HG03045 (cell line): ENCODE measurements around the gene SERPIND1.
"Not testable (repeated sequence)": the region's sequence is repeated elsewhere in the genome, so short reads cannot be mapped to it uniquely, and the experiment has no call there.

Experiments
- ATAC-seq: cut with Tn5 transposase; IDR thresholded peaks from one replicate; pipeline ENCODE4 v1.9.1; 2021; ENCODE audit warnings: mild to moderate bottlenecking, moderate library complexity; ENCODE audit not compliant: unreplicated experiment

SERPIND1 gene

GRCh38 chr22:20811171-20811570, 37.3 kb downstream of the SERPIND1 start:
- no peak for ATAC-seq

GRCh38 chr22:20811971-20812660, 38.2 kb downstream of the SERPIND1 start:
- no peak for ATAC-seq

DNA sequence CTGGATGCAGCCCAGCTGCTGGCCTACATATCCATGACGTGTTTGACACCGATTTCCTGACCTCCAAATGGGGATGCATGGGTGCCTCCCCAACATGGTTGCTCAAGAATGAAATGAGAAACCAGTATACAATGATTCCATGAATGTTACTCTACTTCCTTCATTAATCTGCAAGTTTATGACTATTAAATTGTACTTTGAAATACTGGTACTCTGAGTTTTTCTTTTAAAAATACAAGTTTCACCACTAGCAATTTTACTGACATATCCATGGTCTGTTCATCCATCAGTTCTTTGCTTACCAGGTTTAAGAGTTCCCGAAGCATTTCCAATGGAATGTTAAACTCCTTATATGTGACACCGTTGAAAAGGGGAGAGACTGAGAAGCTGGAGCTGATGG, 39.1 kb downstream of the SERPIND1 start:
- no peak for ATAC-seq

DNA sequence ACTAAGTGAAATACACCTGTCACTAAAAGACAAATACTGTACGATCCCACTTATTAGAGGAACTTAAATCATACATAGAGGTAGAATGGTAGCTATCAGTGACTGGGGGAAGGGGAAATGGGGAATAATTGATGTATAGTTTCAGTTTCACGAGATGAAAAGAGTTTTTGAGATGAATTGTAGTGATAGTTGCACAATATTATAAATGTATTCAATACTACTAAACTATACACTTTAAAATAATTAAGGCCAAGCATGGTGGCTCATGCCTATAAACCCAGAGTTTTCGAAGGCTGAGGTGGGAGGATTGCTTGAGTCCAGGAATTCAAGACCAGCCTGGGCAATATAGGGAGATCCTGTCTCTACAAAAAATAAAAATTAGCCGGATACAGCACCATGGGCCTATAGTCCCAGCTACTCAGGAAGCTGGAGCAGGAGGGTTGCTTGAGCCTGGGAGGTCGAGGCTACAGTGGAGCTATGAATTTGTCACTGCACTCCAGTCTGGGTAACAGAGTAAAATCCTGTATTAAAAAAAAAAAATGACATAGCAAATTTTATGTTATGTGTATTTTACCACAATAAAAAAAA, 40.4 kb downstream of the SERPIND1 start:
- ATAC-seq: no peak

- ATAC-seq: no peak
These were observed 41.7 kb downstream of the SERPIND1 start for GRCh38 chr22:20815477-20816050.

GRCh38 chr22:20816559-20816958, 42.6 kb downstream of the SERPIND1 start:
- ATAC-seq: no peak

DNA sequence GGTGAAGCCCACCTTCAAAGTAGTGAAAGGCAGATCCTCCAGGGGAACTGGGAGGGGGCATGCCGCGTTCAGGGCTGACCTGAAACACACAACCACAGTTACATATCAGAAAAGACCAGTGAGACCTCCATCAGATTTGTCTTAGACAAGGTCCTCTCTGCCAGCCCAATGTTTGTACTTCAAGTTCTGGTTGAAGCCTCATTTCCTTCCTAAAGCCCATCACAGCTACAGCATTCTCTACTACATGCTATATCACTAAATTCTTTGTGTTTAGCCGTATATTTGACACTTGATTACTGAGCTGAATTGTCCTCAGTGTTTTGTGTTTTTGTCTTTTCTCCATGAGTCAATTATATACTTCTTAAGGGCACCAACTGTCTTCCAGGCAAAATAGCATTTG, 44.6 kb downstream of the SERPIND1 start:
- no peak for ATAC-seq

- ATAC-seq: no peak
These were observed 45.6 kb downstream of the SERPIND1 start for GRCh38 chr22:20819471-20819870.

GRCh38 chr22:20821717-20822239, 47.9 kb downstream of the SERPIND1 start:
- ATAC-seq: not testable (repeated sequence)

DNA sequence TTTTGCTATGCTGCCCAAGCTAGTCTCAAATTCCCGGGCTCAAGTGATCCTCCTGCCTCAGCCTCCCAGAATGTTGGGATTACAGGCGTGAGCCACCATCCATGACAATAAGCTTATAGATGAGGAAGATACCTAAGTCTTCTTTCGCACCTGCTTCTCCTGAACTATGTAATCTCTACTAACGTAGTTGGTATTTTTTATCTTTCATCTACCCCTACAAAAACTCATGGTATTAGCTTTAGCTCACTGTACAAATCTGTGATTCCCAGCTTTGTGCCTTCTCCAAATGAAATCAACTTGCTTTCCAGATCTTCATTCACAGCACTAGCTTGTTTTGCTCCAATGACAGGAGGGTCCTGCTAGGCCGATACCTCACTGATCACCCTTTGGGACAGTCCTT, 48.3 kb downstream of the SERPIND1 start:
- no peak for ATAC-seq

GRCh38 chr22:20823264-20823663, 49.4 kb downstream of the SERPIND1 start:
- ATAC-seq: no peak

GRCh38 chr22:20825216-20825615, 51.3 kb downstream of the SERPIND1 start:
- not testable (repeated sequence) for ATAC-seq

DNA sequence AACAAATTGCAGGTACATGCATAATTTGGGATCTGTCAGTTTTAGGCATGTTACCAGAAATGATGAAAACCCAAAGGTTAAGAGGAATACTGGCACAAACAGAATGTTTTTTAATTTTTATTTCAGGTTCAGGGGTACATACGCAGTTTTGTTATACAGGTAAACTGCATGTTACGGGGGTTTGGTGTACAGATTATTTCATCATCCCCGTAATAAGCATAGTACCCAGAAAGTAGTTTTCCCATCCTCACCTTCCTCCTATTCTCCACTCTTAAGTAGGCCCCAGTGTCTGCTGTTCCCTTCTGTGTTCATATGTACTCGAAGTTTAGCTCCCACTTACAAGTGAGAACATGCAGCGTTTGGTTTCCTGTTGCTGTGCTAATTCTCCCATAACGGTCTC, 51.7 kb downstream of the SERPIND1 start:
- no peak for ATAC-seq

- not testable (repeated sequence) for ATAC-seq
These were observed 52.6 kb downstream of the SERPIND1 start for GRCh38 chr22:20826373-20827152.

DNA sequence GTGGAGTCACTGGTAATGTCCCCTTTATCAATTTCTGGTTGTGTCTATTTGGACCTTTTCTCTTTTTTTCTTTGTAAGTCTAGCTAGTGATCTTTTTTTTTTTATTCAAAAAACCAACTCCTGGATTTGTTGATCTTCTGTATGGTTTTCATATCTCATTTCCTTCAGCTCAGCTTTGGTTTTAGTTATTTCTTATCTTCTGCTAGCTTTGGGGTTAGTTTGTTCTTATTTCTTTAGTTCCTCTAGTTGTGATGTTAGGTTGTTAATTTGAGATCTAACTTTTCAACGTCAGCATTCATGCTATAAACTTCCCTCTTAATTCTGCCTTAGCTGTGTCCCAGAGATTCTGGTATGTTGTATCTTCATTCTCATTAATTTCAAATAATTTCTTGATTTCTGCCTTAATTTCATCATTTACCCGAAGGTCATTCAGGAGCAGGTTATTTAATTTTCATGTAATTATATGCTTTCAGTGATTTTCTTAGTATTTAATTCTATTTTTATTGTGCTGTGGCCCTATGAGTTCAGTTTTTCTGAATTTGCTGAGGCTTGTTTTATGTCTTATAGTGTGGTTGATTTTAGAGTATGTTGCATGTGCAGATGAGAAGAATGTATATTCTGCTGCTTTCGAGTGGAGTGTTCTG, 55.7 kb downstream of the SERPIND1 start:
- no peak for ATAC-seq

DNA sequence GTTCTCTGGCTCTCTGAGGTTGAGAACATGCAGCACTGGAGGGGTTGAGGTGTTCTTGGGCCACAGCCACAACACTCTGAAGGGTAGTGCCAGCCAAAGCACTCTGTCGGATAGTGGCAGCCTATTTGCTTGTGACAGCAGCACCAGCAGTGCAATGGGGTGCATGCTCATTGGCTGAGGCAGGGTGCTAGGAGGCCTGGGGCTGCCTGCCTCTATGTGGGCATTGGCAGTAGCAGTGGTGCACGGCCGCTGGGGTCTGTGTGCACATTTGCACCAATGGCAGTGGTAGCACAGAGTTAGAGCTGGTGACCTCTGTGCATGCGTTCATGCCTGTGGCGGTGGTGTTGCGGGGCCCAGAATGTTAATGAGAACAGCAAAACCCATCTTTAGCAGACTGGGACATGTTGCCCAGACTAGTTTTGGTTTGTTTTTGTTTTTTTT, 59.3 kb downstream of the SERPIND1 start:
- no peak for ATAC-seq

DNA sequence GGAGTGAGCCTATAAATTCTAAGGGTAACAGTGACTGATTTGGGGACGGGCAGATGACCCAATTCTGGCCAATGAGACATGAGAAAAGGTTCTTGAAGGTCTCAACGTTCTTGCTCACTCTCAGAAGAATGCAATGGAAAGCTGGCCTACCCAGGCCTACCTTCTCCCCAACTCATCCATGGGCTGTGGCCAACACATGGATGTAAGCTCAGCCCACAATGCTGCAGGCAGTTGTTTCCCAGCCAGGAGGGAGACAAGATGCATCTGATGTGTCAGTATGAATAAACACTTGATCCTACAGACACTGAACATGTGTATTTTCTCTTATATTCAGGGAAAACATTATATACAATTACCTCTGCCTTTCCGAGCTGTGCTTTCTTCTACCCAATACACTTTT, 60.3 kb downstream of the SERPIND1 start:
- no peak for ATAC-seq

GRCh38 chr22:20834725-20835124, 60.8 kb downstream of the SERPIND1 start:
- ATAC-seq: no peak
